OCI-M2 (cell line): ENCODE data around the gene TRIM4.
"Not testable (repeated sequence)": the region's sequence is repeated elsewhere in the genome, so short reads cannot be mapped to it uniquely, and the experiment has no call there.

Source experiments
- DNase-seq: peaks from one replicate; lab custom pipeline; 2025; ENCODE audit not compliant: unreplicated experiment; lab: John Stamatoyannopoulos, UW

Gene TRIM4

GRCh38 chr7:99918959-99919813 lies at the start of gene TRIM4:
TRIM4 (minus strand) TSS chr7:99919530; CDS start chr7:99919401, 129 bp downstream.
- peak; percentile 27 for DNase-seq

DNA sequence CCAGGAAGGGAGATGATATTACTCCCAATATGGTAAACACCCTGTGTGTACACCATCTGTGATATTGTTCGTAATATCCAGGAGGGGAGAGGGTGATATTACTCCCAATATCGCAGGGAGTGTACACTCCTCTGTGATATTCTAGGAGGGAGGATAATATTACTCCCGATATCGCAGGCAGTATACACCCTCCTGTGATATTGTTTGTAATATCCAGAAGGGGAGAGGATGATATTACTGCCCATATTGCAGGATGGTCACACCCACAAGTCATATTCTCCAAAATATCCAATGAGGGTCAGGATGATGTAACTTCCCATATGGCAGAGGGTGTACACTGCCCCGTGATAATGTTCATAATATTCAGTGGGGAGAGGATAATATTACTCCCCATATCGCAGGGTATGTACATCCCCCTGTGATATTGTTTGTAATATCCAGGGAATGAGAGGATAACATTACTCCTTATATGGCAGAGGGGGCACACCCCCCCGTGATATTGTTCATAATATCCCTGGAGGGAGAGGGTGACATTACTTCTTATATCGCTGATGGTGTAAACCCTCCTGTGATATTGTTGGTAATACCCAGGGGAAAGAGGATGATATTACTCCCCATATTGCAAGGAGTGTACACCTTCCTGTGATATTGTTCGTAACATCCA lies 39.4 kb upstream of the TRIM4 start:
- DNase-seq: no peak

DNA sequence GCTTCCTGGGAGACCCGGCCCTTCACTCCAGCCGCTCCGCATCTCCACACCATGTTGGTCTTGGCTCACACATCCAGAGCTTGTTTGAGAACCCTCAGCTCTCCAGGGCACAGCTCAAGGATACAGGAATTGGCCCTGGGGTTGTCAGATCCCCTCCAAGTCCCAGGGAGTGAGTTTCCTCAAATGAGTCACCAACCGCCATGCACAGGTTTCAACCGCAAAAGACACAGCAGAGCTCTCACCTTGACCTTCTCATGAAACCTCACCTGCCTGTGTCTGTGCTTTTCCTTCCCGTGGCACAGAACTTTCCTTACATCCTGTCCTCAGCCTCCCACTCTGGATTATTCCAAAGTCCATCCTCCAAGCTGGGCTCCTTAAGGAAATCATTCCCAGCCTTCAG lies 35.9 kb upstream of the TRIM4 start:
- DNase-seq: no peak

GRCh38 chr7:99954643-99955042 lies 35.3 kb upstream of the TRIM4 start:
- DNase-seq: not testable (repeated sequence)

GRCh38 chr7:99953649-99954048 lies 34.3 kb upstream of the TRIM4 start:
- DNase-seq: no peak

DNA sequence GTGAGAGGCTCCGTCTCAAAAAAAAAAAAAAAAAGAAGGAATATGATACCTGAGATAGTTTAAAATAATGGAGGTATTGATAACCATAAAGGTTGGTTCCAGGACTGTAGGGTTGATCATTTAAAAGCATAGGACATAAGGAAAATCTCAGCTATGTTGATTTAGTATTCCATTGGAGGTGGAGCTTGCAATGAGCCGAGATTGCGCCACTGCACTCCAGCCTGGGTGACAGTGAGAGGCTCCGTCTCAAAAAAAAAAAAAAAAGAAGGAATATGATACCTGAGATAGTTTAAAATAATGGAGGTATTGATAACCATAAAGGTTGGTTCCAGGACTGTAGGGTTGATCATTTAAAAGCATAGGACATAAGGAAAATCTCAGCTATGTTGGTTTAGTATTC lies 33.3 kb upstream of the TRIM4 start:
- DNase-seq: not testable (repeated sequence)

GRCh38 chr7:99950819-99951218 lies 31.5 kb upstream of the TRIM4 start:
- DNase-seq: not testable (repeated sequence)

DNA sequence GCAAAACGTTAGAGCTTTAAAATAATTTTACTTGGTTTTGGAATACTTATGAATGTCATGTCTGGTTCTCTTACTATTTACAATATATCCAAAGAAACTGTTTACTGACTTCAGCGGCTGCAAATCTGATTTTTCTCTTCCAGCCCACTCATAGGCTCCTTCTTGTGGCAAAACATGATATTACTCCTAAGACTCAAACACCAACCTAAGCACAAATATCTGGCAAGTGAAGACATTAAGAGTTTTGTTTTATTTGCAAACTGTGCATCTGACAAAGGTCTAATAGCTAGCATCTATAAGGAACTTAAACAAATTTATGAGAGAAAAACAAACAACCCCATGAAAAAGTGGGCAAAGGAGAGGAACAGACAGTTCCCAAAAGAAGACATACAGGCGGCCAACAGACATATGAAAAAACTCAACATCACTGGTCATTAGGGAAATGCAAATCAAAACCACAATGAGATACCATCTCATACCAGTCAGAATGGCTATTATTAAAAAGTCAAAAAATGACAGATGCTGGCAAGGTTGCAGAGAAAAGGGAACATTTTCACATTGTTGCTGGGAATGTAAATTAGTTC lies 30.4 kb upstream of the TRIM4 start:
- no peak for DNase-seq

- DNase-seq: no peak
These were observed 28.3 kb upstream of the TRIM4 start for GRCh38 chr7:99947608-99948007.

GRCh38 chr7:99944497-99945070 lies 25.3 kb upstream of the TRIM4 start:
- DNase-seq: no peak

GRCh38 chr7:99943641-99944496 lies 24.5 kb upstream of the TRIM4 start:
- no peak for DNase-seq

DNA sequence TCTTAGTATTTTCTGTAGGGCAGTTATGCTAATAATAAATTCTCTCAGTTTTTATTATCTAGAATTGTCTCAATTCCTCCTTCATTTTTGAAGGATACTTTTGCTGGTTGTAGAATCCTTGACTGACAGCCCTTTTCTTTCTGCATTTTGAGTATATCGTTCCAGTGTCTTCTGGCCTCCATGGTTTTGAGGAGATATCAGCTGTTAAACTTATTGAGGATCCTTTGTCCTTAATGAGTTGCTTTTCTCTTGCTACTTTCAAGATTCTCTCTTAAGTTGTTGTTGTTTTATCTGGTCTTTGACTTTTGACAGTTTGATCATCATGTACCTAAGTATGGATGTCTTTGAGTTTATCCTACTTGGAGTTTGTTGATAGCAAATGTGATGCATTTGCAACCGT lies 19.0 kb upstream of the TRIM4 start:
- DNase-seq: no peak

- not testable (repeated sequence) for DNase-seq
These were observed 15.7 kb upstream of the TRIM4 start for GRCh38 chr7:99935009-99935408.

- no peak for DNase-seq
These were observed 11.0 kb upstream of the TRIM4 start for GRCh38 chr7:99930376-99930775.

DNA sequence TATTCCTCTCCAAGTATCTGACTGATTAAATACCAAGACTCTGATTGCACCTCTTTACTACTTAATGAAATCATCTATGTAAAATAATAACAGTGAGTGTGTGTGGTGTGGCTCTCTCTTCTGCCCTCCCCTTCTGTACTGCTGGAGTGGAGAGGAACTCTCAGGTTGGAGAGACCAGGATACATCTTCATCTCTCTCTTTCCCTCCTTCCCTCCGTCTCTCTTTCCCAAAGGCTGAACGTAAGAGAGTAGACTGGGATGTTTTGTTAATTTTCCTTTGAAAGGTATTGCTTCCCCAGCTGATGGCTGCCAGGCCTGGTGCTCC lies 10.4 kb upstream of the TRIM4 start:
- no peak for DNase-seq

DNA sequence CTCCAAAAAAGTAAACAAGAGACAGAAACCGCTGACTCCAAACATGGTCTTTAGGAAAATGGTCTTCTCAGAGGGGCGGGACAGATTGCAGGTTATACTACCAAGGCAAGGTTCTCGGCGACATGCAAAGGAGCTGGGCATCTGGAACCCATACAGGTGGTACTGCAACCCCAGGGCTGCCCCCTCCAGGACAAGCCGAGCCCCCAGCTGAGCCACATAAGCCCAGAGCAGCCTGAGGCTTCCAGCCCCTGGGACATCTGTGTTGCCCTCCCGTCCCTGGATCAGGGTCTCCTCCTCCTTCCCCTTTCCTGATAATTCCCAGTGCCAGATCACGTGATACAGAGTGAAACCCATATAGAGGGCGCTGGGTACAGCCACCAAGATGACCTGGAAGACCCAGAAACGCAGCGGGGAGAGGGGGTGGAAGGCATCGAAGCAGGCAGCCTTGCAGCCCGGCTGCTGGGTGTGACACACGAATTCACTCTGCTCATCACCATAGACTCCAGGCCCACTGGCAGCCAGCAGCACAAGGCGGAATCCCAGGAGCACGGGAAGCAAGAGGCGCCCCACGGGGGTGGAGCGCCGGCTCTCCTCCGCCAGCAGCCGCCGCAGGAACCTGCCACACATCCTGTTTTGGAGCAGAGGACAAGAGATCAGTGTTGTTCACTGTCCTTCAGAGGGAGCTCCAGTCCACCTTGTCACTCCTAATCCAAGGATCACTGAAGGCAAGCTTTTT lies 9.8 kb upstream of the TRIM4 start, which contains the start of gene GJC3:
Gene GJC3, minus strand, starts transcription at position 627 of the 736 bp plus-strand sequence. Its CDS starts 0 bp downstream, at position 627.
- DNase-seq: no peak

DNA sequence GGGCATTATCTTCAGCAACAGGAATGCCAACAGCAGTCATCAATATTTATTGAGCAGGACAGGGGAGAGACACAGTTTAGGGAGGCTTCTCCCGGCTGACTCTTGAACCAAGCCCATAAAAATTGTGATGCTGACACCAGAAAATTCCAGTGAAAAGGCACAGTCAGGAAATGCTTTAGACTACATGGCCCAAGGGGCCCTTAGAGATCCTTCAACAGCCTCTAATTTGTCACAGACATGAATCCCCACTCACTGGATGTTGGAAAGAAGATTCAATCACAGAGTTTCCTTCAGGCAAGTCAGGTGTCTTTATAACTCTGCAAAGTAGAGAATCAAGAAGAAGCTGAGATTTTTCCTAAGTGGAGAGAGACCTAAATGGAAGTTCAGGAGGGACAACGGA lies 8.9 kb upstream of the TRIM4 start:
- DNase-seq: no peak

DNA sequence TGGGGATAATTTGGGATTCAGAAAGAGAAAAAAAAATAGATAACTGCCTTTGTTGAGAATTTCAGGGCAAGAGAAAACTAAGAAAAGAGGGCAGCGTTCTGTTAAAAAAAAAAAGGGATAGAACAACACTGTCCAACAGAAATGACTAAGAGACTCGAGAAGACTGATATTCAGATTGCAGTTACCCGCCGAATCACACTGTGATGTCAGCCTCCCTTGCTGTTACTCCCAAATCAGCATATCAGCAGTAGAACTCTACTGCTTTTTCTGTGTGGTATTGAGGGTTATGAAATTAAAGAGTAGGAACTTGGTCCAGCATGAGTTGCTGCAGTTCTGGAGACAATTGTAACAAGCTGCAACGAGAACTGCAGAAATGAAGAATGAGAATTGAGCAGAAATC lies 8.2 kb upstream of the TRIM4 start:
- DNase-seq: no peak

GRCh38 chr7:99926321-99926720 lies 7.0 kb upstream of the TRIM4 start:
- no peak for DNase-seq

GRCh38 chr7:99923200-99923599 lies 3.9 kb upstream of the TRIM4 start:
- DNase-seq: no peak
